Gastrocnemius medialis (tissue), 4 donors: ENCODE data around the gene URB2.

ENCODE experiments used
- POLR2A ChIP-seq, 2 donors: fragments of 450-650 bp; IDR thresholded peaks; one replicate each; pipeline ENCODE4 v1.6.1; 2017; ENCODE audit warnings: antibody characterized with exemption in 2 of 2, mild to moderate bottlenecking in 2 of 2, moderate library complexity in 2 of 2
- TF ChIP-seq, protein P1 (sequence below), 5 experiments: fragments of 450-650 bp in 3 of 5; fragments of 200-600 bp in 2 of 5; sonication (generic) in 2 of 5; IDR thresholded peaks in 4 of 5; conservative IDR thresholded peaks in 1 of 5; 1 replicate in 4 of 5; 2 replicates in 1 of 5; pipeline ENCODE4 v1.5.1; 2016 to 2019; ENCODE audit warnings: antibody characterized with exemption in 5 of 5, mild to moderate bottlenecking in 3 of 5, moderate library complexity in 3 of 5

DNA sequence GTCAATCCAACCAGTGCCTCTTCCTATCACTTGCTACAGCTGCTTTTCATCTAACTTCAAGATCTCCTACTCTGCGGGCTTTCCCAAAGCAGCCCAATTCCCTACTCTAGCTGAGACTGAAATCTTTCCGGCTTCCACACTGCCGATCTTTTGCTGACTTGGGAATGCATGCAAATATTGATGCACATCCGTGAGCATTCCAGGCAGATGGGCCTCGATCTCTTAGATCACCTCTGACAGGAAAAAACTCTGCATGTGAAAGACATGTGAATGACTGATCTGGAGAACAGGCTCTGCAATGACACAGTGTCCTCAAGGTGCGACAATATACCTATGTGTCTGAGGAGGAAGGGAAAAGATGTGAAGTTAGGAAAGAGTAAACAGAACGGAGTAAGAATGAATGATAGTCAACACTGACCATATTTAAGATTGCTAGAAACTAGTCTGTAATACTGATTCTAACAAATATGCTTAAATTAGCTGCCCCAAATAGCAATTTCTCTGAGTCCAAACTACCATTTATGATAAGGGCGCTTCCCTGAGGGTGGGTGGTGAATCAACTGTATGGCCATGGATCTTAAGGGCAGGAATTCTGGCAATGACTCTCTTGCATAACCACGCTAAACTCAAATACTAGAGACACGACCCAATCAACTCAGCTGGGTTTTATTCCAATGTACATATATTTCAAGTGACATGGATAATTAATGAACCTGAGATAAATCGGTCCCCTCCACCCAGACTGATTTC is 8.5 kb upstream of the URB2 start:
- TF ChIP-seq, protein P1, sequence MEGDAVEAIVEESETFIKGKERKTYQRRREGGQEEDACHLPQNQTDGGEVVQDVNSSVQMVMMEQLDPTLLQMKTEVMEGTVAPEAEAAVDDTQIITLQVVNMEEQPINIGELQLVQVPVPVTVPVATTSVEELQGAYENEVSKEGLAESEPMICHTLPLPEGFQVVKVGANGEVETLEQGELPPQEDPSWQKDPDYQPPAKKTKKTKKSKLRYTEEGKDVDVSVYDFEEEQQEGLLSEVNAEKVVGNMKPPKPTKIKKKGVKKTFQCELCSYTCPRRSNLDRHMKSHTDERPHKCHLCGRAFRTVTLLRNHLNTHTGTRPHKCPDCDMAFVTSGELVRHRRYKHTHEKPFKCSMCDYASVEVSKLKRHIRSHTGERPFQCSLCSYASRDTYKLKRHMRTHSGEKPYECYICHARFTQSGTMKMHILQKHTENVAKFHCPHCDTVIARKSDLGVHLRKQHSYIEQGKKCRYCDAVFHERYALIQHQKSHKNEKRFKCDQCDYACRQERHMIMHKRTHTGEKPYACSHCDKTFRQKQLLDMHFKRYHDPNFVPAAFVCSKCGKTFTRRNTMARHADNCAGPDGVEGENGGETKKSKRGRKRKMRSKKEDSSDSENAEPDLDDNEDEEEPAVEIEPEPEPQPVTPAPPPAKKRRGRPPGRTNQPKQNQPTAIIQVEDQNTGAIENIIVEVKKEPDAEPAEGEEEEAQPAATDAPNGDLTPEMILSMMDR (IDR thresholded peaks at IDR 0.05 in 4 of 5, conservative IDR thresholded peaks at IDR 0.05 in 1 of 5) = no peak
- no peak for TF ChIP-seq POLR2A (IDR thresholded peaks at IDR 0.05)
